ENCODE measurements around the gene CACNA1D.

DNA sequence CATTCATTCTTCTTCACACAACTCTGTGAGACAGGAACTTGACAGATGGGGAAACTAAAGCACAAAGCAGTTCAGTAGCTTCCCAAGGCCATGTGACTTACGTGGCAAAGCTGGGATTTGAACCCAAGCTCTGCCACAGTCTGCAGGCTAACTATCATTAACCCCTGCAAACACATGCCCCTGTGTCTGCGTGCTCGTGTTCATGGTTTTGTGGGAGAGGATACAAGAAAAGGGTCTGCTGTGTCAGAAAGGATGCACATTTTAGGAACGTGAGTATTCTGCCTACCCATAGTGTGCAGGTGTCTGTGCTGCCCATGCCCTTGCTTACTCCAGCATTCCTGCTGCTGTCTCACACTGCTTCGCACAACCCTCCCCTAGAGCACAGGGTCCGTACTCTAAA lies 214.8 kb downstream of the CACNA1D start:
- TF ChIP-seq CTCF (conservative IDR thresholded peaks at IDR 0.05 in 1 of 2, IDR thresholded peaks at IDR 0.05 in 1 of 2; ENCODE audit: low read depth in 1 of 2, low read length in 2 of 2) = no peak
- no peak for TF ChIP-seq EZH2 (IDR thresholded peaks at IDR 0.05; ENCODE audit: low read length, missing control alignments)
